GM10266 (cell line): ENCODE data around the gene SORBS2.

Experiments
- DNase-seq: peaks from one replicate; pipeline ENCODE4 v3.0.0; 2012; ENCODE audit errors: extremely low spot score
- TF ChIP-seq, protein P1 (sequence below): IDR thresholded peaks from 2 replicates; pipeline ENCODE4 v1.5.1; 2012; ENCODE audit warnings: mild to moderate bottlenecking, low read depth; ENCODE audit not compliant: control insufficient read depth, insufficient read depth; ENCODE audit errors: missing control alignments

SORBS2 gene

DNA sequence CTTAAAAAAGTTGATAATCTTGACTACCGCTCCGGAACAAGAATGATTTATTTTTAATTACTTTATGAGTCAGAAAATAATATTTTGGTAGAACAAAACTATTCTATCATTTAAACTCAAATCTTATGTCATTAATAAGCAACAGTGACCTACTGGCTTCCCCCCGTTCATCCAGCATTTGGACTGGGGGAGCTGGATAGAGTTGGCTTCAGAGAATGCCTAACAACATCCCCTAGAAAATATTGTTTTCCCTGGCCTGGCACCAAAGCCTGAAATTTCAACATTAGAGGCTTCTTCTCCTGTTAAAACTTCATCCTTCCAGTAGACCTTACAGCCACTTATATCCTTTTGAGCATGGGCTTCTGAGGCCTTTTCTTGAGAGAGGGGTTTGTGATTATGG lies 221.0 kb downstream of the SORBS2 start:
- TF ChIP-seq, protein P1, sequence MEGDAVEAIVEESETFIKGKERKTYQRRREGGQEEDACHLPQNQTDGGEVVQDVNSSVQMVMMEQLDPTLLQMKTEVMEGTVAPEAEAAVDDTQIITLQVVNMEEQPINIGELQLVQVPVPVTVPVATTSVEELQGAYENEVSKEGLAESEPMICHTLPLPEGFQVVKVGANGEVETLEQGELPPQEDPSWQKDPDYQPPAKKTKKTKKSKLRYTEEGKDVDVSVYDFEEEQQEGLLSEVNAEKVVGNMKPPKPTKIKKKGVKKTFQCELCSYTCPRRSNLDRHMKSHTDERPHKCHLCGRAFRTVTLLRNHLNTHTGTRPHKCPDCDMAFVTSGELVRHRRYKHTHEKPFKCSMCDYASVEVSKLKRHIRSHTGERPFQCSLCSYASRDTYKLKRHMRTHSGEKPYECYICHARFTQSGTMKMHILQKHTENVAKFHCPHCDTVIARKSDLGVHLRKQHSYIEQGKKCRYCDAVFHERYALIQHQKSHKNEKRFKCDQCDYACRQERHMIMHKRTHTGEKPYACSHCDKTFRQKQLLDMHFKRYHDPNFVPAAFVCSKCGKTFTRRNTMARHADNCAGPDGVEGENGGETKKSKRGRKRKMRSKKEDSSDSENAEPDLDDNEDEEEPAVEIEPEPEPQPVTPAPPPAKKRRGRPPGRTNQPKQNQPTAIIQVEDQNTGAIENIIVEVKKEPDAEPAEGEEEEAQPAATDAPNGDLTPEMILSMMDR = no peak

DNA sequence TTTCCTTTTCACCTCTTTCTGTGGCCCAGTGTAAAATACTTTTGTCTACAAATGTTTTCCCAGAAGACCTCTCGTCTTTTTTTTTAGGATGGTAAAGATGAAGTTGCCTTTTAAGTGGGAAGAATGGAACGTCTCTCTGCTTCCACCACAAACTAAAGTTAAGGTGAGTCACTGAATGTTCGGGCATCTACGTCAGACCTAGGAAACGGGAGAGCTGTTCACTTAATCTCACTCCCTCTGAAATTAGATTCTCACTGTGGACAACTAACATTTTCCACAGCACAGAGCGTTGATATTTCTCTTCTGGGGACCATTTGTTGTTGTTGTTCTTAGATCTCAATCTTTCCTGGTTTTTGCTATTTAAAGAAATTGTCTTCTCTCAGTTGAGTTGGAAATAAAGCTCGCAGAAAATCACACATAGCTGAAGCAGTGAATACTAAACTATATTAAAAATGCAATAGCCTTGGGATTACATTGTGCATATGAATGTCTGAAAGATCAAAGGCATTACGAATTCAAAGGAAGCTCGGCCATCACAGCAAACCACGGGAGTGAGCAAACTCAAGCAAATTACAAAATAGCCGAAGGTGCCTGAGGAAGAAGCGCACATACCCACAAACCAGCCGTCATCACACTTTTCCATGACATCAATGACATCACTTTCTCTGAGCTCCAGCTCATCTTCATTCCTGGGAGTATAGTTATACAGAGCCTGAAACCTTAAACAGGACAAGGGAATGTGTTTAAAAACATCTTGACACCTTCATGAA lies 222.7 kb downstream of the SORBS2 start:
- no peak for DNase-seq
- TF ChIP-seq, protein P1 = no peak

More for the DNA sequence above, 221.0 kb downstream of the SORBS2 start:
- DNase-seq = no peak

DNA sequence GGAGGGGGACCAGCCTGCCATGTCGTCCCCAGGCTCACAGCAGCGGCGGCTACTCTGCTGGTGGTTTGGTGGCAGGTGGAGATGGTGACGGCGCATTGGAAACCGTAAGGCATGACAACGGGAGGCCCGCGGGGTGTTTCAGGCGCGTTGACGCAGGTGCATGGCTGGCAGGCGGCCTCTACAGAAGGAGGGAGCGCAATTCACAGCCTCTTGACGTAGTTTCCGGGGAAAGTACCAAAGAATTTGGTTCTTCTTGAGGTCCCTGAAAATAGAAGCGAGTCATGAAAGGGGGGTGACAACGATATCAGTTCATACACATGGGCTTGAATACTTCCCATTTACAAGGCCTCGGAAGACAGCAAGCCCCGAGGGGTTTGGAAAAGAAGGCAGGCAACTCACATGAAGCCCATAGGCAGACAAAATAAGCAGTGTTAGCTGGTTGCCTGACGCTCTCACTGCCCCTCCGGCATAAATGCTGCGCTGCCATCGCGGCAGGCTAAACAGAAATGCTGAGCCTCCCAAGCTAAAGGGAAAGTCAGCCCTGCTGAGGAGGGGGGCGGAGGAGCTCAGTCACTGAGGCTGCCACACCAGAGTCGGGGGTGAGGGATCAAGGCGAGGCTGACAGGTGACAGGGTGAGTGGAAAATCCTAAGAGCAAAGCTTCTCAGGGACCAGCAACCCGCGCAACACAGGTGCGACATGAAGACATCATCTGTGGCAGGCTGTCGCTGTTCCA lies 224.4 kb downstream of the SORBS2 start:
- TF ChIP-seq, protein P1 = no peak
- DNase-seq = peak; percentile 79

DNA sequence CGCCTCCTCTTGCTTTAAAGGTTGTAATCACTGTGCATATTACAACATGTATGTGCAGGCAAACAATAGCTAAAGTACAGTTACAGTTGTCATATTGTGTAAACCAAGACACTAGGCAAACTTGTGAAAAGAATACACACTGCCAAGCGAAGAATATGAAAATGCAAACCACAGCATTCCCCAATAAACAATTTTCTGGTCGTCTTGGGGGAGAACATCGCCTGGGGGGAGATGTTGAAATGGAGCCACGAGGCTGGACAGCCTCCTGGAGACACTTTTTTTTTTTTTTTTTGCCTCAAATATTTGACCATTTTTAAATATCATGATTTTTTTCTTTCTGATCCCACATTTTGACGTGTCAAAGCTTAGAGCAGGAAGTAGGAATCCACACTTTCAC lies 225.0 kb downstream of the SORBS2 start:
- TF ChIP-seq, protein P1 = no peak
- DNase-seq = no peak

DNA sequence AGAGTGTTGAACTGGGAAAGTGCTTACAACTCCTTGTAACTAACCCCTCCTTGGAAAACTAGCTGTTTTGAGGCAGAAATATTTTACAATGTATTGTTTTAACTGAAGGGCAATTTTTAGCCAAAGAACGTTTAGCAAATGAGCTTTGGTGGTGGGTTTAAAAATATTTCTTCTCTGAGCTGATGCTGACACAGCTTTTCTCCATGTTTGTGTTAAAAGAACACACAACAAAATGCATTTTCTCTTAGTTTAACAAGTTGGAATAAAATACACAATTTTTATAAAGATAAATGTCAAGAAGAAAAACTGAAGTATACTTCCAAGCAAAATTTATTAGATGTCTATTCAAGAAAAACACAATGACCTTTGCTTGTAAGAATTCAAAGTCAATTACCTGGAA lies 226.8 kb downstream of the SORBS2 start:
- TF ChIP-seq, protein P1 = no peak
- no peak for DNase-seq

DNA sequence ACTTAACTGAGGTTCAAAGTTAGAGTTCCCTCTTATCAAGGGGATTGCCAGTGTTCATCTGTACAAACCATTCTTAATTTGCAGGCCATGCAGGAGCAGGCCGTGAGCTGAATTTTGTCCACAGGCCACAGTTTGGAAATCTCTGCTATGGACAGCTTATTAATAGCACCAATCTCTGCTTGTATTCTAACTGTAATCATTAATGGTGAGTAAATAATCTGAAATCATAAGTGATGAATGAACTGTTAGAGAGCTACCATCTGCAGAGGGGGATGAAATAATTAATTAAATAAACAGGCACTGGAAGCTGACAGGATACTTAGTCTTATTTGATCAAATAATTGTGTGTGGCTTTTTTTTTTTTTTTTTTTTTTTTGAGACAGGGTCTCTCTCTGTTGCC lies 228.2 kb downstream of the SORBS2 start:
- DNase-seq = no peak
- TF ChIP-seq, protein P1 = no peak

DNA sequence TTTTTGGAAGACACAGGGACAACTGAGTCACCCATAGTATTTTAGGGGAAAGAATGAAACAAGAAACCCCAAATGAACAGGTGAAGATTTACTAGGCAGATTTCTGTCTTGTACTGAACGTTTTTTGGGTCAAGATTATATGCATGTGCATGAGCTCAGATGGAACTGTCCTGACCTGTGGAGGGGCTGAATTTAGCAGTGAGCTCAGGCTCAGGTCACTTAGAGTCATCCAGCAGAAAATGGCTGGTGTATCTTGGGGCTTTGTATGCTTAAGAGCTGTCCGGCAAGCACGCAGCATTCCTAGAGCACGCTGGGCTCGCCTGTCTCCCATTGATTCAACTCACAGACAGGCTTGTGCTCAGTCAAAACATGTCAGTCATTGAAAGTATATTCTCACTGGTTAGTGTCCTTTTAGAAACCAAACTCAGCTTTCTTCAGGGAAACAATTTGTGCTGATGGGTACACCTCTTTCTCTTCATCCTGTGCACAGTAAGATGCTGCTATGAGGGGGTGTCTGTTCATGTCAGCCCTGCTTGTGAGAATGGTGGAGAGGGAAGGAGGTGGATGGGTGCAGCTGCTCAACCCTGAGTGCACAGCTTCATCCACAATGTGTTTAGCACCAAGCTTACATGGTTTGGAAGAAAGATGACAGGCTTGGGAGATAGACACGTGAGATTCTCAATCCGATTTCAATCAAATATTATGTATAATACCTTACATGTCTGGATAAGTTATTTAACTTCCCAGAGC lies 229.2 kb downstream of the SORBS2 start:
- DNase-seq = no peak
- TF ChIP-seq, protein P1 = no peak
